Measurements from ENCODE around the gene ARL4C.

The ARL4C gene

DNA sequence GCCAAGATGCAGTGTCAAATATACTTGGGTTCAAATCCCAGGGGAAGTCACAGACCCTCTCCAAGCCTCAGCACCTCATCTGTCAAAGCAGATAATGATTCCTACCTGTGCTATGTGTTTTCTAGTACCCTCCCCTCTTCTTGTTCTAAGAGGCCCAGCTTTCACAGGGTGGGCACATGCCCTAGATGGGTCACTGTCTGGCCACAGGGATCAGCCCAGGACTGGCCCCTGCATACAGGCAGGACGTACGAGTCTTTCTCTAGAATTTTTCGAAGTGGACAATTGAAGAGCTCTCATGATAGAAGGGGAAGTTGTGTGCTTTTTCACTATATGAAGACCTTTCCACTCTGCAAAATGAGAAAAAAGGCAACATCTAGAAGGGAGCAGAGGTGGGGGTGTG lies 22.2 kb downstream of the ARL4C start:
- no peak for DNase-seq (ENCODE audit: low read depth)
- TF ChIP-seq, protein P1, sequence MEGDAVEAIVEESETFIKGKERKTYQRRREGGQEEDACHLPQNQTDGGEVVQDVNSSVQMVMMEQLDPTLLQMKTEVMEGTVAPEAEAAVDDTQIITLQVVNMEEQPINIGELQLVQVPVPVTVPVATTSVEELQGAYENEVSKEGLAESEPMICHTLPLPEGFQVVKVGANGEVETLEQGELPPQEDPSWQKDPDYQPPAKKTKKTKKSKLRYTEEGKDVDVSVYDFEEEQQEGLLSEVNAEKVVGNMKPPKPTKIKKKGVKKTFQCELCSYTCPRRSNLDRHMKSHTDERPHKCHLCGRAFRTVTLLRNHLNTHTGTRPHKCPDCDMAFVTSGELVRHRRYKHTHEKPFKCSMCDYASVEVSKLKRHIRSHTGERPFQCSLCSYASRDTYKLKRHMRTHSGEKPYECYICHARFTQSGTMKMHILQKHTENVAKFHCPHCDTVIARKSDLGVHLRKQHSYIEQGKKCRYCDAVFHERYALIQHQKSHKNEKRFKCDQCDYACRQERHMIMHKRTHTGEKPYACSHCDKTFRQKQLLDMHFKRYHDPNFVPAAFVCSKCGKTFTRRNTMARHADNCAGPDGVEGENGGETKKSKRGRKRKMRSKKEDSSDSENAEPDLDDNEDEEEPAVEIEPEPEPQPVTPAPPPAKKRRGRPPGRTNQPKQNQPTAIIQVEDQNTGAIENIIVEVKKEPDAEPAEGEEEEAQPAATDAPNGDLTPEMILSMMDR (conservative IDR thresholded peaks at IDR 0.05; ENCODE audit: low read depth, low read length): no peak

DNA sequence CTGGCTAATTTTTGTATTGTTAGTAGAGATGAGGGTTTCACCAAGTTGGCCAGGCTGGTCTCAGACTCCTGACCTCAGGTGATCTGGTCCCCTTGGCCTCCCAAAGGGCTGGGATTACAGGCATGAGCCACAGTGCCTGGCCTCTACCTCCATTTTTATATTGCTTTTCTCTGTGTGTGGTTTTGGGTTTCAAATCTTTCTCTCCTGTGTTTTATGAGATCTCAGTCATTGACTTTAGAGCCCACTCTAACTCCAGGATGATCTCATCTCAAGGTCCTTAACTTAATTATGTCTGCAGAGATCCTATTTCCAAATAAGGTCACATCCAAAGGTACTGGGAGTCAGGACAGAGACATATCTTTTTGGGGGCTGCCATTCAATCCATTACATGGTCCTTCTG lies 24.7 kb downstream of the ARL4C start:
- TF ChIP-seq, protein P1 (conservative IDR thresholded peaks at IDR 0.05; ENCODE audit: low read depth, low read length): no peak
- no peak for DNase-seq (ENCODE audit: low read depth)
- H3K4me3 ChIP-seq (ENCODE audit: low read depth, low read length): no peak overlapping the region

More for the DNA sequence above, 22.2 kb downstream of the ARL4C start:
- no peak overlapping the region for H3K4me3 ChIP-seq (ENCODE audit: low read depth, low read length)

DNA sequence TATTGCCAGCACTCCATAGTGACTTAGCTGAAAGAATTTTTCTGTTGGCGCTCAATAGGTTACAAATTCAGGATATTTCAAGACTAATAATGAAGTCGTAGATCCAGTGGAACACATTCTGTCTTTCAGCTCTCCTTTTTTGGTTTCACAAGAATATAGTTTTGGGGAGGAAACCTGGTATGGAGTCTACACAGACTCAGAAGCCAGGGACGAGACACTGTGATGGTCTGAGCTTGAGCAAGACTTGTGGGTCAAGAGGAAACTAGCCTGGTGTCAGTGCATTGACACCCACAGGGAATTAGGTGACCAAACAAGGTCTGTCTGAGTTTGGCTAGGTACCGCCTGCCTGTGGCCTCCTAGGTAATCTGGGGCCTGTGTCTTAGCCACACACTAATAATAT lies 26.9 kb downstream of the ARL4C start:
- no peak overlapping the region for H3K4me3 ChIP-seq (ENCODE audit: low read depth, low read length)
- TF ChIP-seq, protein P1 (conservative IDR thresholded peaks at IDR 0.05; ENCODE audit: low read depth, low read length): no peak
- DNase-seq (ENCODE audit: low read depth): no peak

DNA sequence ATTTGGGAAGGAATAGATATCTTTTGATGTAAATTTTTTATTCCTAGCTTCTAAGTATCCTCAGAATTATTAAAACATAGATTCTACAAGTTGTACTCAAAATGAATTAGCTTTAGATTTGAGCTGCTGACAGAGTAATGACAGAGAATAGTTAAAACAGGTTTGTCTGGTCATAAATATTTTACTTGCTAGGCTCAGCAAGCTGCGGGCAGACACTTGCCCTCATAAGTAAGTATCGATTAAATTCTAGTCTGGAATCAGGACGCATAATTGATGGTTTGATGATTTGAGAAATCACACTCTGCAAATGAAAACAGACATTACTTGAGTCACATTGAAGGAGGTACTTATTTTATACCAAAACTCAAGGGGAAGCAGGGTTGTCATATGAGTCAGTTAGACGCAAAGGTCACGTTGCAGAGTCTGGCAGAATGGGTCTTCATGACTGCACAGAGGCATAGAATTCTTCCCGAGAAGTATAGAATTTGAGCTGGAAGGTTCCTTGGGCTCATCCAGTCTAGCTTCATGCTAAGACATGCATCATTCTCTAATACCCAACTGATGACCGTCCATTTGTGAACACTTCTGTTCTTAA lies 27.5 kb downstream of the ARL4C start:
- DNase-seq (ENCODE audit: low read depth): no peak
- TF ChIP-seq, protein P1 (conservative IDR thresholded peaks at IDR 0.05; ENCODE audit: low read depth, low read length): no peak
- H3K4me3 ChIP-seq (ENCODE audit: low read depth, low read length): no peak overlapping the region

DNA sequence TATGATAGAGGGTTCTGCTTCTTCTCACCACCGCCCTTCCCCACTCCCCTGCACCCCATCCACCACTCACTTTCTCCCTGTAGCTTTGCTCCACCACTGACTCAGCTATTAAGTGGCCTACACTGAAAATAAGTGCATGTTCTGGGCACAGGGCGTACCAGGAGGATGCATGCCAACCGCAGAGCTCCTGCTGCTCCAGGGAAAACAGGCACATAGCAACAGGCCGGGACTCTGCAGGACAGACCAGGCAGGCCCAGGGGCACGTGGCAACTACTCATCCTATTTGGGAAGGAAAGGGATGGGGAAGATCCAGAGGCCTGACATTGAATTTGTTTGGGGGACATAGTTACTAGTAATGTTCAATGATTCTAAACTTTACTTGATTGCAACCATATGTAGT lies 28.4 kb downstream of the ARL4C start:
- no peak for DNase-seq (ENCODE audit: low read depth)
- TF ChIP-seq, protein P1 (conservative IDR thresholded peaks at IDR 0.05; ENCODE audit: low read depth, low read length): no peak
- no peak overlapping the region for H3K4me3 ChIP-seq (ENCODE audit: low read depth, low read length)

DNA sequence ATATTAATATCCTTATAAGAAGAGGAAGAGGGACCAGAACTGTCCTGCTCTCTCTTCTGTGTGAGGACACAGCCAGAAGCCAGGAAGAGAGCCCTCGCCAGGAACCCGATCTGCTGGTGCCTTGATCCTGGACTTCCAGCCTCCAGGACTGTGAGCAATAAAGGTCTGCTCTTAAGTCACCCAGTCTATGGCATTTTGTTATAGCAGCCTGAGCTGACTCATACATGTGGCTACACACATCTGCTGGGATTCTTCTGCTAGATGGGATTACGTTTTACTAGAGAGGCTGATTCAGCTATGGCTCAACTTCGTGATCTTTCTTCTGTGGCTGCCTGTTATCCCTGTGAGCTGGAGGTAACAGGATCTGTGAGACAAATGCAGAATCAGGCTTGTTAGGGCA lies 29.6 kb downstream of the ARL4C start:
- H3K4me3 ChIP-seq (ENCODE audit: low read depth, low read length): no peak overlapping the region
- DNase-seq (ENCODE audit: low read depth): peak; percentile 63
- TF ChIP-seq, protein P1 (conservative IDR thresholded peaks at IDR 0.05; ENCODE audit: low read depth, low read length): no peak

DNA sequence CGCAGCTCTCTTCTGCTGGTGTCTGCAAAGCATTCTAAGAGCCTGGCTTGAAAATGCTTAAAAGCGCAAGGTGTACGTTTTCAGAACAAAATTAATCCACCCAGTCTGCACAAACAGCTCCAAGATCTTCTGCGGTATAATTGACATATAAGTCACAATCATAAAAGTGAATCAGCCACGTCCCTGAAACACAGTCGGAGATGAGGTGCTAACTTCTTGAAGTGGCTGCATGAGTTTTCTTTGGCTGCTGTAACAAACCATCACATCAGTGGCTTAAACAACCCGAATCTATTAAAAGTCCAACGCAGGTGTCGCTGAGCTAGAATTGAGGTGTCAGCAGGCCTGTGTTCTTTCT lies 32.6 kb downstream of the ARL4C start:
- H3K4me3 ChIP-seq (ENCODE audit: low read depth, low read length): no peak overlapping the region
- TF ChIP-seq, protein P1 (conservative IDR thresholded peaks at IDR 0.05; ENCODE audit: low read depth, low read length): no peak
- no peak for DNase-seq (ENCODE audit: low read depth)

All from choroid plexus epithelial cell (primary cell).